Mesothelial cell of epicardium (in vitro differentiated cells): ENCODE data around the gene ACSS1. TPM values are rescaled to one million over a fixed set of nuclear protein-coding genes. Genes with fewer than 3 reads are reported as not detected.

Source experiments
- DNase-seq, 2 experiments: peaks; one replicate each; pipeline ENCODE4 v3.0.0; 2021; ENCODE audit warnings: low spot score in 2 of 2; ENCODE audit not compliant: unreplicated experiment in 2 of 2
- H3K27ac Mint-ChIP-seq: 2 replicates; pipeline ENCODE4 v1.8.0; 2021; ENCODE audit warnings: mixed read lengths
- H3K27me3 Mint-ChIP-seq: 2 replicates; pipeline ENCODE4 v1.8.0; 2021; ENCODE audit warnings: low read depth, mixed read lengths
- H3K36me3 Mint-ChIP-seq: 2 replicates; pipeline ENCODE4 v1.8.0; 2021; ENCODE audit warnings: mixed read lengths
- H3K4me1 Mint-ChIP-seq: 2 replicates; pipeline ENCODE4 v1.8.0; 2021; ENCODE audit warnings: mixed read lengths
- H3K4me3 Mint-ChIP-seq: 2 replicates; pipeline ENCODE4 v1.8.0; 2021; ENCODE audit warnings: mild to moderate bottlenecking, moderate library complexity, mixed read lengths
- H3K9me3 Mint-ChIP-seq: 2 replicates; pipeline ENCODE4 v1.8.0; 2021; ENCODE audit warnings: mixed read lengths
- total RNA-seq: library from RNA; stranded (reverse); gene quantifications from 3 replicates; pipeline ENCODE4 v1.2.1, GENCODE V29; 2021
- TF ChIP-seq, protein P1 (sequence below): fragments of 200-600 bp; sonication (generic); IDR thresholded peaks from one replicate; pipeline ENCODE4 v1.5.0; 2021; ENCODE audit warnings: antibody characterized with exemption; ENCODE audit not compliant: unreplicated experiment

ACSS1 gene
- total RNA-seq, 1 donor from 2014 or later: 4.8 TPM

DNA sequence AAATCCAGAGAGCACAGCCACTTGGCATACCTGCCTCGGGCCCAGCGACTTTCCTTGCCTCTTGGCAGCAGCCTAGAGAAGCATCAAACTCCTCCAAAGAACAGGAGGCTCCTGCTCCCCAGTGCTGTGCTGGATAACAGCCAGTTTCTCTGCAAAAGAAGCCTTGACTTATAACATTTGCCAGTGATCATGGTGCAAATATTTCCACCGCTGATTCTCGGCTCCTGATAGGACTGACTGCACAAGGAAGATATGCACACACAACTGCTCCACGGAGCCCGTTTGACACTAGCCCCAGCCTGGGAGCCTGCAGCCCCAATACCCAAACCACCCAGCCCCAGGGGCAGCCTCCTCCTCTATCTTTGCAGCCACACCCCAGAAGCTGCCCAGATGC lies 17.5 kb downstream of the ACSS1 start:
- no peak for DNase-seq
- TF ChIP-seq, protein P1, sequence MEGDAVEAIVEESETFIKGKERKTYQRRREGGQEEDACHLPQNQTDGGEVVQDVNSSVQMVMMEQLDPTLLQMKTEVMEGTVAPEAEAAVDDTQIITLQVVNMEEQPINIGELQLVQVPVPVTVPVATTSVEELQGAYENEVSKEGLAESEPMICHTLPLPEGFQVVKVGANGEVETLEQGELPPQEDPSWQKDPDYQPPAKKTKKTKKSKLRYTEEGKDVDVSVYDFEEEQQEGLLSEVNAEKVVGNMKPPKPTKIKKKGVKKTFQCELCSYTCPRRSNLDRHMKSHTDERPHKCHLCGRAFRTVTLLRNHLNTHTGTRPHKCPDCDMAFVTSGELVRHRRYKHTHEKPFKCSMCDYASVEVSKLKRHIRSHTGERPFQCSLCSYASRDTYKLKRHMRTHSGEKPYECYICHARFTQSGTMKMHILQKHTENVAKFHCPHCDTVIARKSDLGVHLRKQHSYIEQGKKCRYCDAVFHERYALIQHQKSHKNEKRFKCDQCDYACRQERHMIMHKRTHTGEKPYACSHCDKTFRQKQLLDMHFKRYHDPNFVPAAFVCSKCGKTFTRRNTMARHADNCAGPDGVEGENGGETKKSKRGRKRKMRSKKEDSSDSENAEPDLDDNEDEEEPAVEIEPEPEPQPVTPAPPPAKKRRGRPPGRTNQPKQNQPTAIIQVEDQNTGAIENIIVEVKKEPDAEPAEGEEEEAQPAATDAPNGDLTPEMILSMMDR: no peak
- H3K4me1 Mint-ChIP-seq: peaks cover 23% of the 10 kb centered on the region
- H3K36me3 Mint-ChIP-seq: no peaks in the 10 kb centered on the region
- H3K27me3 Mint-ChIP-seq: peaks cover under 1% of the 10 kb centered on the region
- no peak overlapping the region for H3K27ac Mint-ChIP-seq
- no peak overlapping the region for H3K4me3 Mint-ChIP-seq
- H3K9me3 Mint-ChIP-seq: no peaks in the 10 kb centered on the region

DNA sequence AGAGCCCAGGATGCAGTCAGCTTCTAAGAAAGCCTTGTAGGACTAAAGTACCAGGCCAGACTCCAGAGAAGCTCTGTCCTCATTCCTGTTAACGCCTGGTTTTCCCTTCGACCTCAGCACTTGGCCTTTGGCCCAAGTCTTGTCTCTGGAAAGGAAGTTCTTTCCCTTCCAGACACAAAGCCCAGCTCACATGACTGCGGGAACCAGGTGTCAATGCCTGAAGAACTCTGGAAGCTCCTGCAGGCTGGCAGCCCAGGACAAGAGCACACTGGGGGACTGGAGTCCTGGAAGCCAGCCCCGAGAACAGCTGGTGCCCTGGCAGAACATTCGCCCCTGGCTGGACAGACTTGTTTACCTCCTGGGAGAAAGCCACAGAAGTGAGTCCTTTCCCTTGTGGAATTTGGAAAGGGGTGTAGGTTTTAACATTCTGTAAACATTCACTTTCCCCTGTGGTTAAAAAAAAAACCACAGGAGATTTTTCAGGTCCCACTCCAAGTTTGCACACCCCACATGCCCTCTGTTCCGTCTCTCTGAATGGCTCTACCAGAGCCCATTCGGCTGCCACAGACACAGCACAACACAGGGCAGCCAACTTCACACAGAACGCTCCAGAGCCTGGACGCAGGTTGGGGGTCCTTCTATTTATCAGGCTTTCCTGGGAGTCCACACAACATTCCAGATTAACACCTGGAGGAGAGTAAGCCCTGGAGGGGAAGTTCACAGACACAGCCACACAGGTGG lies 18.1 kb downstream of the ACSS1 start:
- TF ChIP-seq, protein P1: no peak
- H3K4me3 Mint-ChIP-seq: no peak overlapping the region
- no peaks in the 10 kb centered on the region for H3K27me3 Mint-ChIP-seq
- DNase-seq: no peak
- H3K9me3 Mint-ChIP-seq: no peaks in the 10 kb centered on the region
- peaks cover 23% of the 10 kb centered on the region for H3K4me1 Mint-ChIP-seq
- H3K27ac Mint-ChIP-seq: peak overlapping the region; percentile 34
- H3K36me3 Mint-ChIP-seq: no peaks in the 10 kb centered on the region

DNA sequence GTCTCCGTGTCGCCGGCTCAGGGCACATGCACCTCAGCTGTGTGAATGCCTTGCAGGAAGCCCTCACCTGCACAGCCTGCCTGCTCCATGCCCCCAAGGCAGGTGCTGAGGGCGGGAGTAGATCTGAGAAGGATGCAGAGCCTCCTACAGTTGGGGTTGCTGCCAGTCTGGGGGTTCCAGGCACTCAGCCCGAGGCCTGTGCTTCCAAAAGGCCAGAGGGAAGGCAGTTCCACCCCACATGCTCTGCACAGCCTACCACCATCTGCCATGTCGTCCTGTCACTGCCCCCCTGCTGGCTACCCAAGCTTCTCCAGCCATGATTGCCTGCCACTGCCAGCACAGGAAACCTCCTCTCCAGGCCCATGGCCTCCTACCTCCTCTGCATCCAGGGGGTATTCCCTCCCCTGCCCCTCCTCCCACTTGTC lies 19.3 kb downstream of the ACSS1 start:
- Mint-ChIP-seq H3K27ac (no peak overlapping the region), H3K36me3 (no peaks in the 10 kb centered on the region), H3K9me3 (no peaks in the 10 kb centered on the region), H3K27me3 (no peaks in the 10 kb centered on the region), H3K4me3 (no peak overlapping the region), H3K4me1 (peaks cover 29% of the 10 kb centered on the region)
- DNase-seq: no peak
- TF ChIP-seq, protein P1: no peak

DNA sequence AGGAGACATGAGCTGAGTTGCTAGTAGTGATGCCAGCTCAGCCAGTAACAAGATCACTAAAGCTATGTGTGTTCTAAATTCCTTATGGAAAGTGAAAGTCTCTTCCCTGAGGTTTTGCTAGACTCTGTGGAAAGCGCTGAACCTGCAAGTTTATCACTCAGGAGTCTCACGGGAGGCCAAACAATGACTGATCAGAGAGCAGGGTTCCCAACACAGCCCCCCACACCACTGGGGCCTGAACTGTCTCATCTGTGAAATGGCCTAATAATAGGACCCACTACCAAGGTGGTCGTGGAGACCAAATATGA lies 19.9 kb downstream of the ACSS1 start:
- H3K9me3 Mint-ChIP-seq: no peaks in the 10 kb centered on the region
- H3K27me3 Mint-ChIP-seq: no peaks in the 10 kb centered on the region
- H3K4me3 Mint-ChIP-seq: no peak overlapping the region
- H3K36me3 Mint-ChIP-seq: no peaks in the 10 kb centered on the region
- no peak overlapping the region for H3K27ac Mint-ChIP-seq
- peaks cover 34% of the 10 kb centered on the region for H3K4me1 Mint-ChIP-seq
- TF ChIP-seq, protein P1: no peak
- no peak for DNase-seq

DNA sequence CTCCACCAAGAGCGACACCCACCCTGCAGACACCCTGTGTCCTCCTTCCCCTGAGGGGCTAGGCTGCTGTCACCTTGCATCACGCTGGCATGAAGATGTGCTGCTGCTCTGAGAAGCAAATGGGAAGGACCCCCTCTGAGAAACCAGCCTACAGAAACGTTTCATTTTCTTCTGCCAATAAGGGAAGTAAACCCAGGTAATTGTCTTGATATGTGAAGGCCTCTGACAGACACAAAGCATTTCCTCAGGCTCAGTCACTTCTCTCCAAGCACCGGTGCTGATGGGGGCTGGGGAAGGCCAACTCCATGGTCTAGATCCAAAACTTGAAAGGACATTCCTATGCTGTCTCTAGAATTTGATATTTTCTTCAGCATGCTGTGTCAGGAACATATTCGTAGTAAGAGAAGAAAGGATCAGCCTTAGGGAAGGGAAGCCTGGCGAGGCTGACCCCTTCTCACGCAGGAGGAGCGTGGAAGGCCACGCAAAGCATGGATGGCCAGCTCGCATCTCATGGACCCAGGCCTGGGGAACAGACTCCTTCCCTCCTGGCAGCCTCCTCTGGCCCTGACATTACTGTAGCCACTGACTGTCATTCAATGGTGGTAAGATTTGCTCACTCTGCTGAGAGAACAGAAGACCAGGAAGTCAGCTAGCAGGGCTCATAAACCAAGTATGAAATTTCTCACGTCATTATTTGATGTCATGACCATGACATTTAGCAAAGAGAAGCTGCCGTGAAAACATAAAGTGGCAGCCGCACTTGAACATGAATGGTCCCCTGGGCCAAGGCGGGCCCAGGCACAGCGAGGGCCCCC lies 20.4 kb downstream of the ACSS1 start:
- Mint-ChIP-seq H3K36me3 (no peaks in the 10 kb centered on the region), H3K4me3 (no peak overlapping the region), H3K9me3 (no peaks in the 10 kb centered on the region), H3K27me3 (no peaks in the 10 kb centered on the region), H3K4me1 (peaks cover 40% of the 10 kb centered on the region), H3K27ac (no peak overlapping the region)
- DNase-seq: no peak
- TF ChIP-seq, protein P1: no peak
